GM21786 (cell line): ENCODE results near the gene ERGIC1.
A peak's percentile ranks its signal among the peaks of the same experiment; 100 is the strongest.
"Not testable (repeated sequence)": the region's sequence is repeated elsewhere in the genome, so short reads cannot be mapped to it uniquely, and the experiment has no call there.

Experiments used
- ATAC-seq: cut with Tn5 transposase; IDR thresholded peaks from one replicate; pipeline ENCODE4 v1.9.1; 2021; ENCODE audit not compliant: unreplicated experiment

Gene ERGIC1

GRCh38 chr5:172800088-172800551 lies 33.9 kb upstream of the ERGIC1 start:
- no peak for ATAC-seq

GRCh38 chr5:172801179-172801671 lies 32.8 kb upstream of the ERGIC1 start:
- no peak for ATAC-seq

DNA sequence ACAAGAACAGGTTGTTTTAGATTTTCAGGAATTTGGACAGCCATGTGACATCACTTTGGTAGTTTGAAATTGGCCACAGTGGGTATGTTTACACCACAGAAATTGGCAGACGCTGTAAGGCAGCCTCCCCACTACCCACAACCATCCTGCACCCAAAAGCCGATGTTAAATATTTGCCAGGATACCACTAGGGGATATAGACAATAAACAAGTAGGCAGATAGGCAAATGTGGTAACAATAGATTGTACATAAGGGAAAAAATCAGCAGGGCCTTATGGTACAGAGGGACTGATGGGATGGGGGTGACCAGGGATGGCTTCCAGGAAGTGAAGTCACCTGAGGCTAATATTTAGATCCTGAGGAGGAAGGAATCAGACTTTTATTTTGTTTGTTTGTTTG lies 31.9 kb upstream of the ERGIC1 start:
- ATAC-seq, result no peak

GRCh38 chr5:172802567-172803176 lies 31.4 kb upstream of the ERGIC1 start:
- ATAC-seq, result no peak

DNA sequence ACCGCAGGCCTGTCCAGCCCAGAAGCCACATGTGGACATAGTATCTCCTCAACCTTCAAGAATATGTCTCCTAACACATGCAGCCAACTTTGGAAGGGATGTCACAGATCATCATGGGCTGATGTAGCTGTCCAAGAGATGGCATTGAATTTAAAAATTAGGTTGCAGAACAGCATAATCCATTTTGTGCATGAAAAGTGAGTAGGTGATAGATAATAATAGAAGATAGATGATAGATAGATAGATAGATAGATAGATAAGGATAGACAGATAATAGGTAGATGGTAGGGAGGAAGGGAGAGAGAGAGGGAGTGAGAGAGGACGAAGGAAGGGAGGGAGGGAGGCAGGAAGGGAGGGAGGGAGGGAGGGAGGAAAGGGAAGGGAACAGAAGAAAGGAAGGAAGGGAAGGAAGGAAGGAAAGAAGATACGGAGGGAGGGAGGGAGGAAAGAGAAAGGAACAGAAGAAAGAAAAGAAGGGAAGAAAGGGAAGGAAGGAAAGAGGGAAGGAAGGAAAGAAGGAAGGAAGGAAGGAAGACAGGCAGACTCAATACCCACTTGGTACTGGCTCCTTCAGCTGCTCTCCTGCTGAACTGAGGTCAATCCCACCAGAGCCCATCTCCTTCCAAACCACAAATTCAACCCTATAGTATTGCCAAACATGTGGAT lies 28.9 kb upstream of the ERGIC1 start:
- no peak for ATAC-seq

DNA sequence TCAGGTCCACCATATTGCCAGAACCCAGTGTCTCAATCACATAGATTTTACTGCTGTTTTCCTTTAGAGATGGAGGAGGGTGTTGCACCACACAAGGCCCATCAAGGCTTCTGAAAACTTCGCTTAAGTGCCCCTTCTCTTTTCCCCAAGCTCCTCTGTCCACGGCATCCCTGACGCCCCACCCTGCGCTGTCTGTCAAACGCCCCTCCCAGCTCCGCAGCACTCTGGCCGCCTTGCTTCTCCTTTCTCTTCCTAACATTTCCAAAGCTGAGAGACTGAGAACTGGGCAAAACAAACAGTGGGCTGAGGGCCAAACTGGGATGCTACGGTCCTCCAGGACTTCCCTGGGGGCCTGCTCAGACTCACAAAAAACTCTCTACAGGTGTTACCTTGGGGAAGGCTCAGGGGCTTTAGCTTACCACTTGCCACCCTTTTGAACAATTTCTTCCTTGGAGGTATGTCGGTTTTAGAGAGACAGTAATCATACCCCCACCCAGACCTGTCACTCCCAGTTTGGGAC lies 28.3 kb upstream of the ERGIC1 start:
- no peak for ATAC-seq

DNA sequence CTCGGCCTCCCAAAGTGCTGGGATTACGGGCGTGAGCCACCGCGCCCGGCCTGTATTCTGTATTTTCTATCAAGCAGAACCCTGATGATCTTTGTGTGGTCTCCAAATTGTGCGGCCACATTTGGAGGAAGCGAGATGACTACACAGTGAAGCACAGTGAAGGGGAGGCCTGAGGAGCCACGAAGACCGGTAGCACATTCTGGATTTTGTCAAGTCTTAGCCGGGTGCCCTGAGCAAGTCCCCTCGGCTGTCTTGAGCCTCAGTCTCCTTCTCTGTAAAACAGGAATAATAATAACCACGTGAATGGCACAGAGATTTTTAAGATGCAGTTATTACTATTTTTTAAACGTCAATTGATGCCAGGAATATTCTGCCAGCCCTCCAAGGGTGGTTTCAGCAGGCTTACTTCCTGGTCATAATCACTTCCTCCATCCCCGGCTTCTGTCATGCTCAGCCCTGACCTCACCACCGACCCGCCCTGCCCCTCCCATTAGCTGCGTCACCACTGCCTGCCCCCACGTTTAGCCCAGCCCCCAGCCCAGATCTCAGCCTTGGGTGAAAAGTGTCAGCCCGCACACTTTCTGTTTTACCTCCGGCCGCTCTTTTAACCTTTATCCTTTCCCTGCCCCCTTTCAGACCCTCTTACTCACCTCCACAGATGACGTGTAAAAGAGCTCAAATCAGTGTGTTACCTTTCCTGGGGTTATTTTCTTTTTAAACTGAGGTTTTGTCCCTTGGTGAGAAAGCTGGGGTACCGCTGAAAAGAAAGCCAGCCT lies 27.0 kb upstream of the ERGIC1 start:
- ATAC-seq, result peak; percentile 98

DNA sequence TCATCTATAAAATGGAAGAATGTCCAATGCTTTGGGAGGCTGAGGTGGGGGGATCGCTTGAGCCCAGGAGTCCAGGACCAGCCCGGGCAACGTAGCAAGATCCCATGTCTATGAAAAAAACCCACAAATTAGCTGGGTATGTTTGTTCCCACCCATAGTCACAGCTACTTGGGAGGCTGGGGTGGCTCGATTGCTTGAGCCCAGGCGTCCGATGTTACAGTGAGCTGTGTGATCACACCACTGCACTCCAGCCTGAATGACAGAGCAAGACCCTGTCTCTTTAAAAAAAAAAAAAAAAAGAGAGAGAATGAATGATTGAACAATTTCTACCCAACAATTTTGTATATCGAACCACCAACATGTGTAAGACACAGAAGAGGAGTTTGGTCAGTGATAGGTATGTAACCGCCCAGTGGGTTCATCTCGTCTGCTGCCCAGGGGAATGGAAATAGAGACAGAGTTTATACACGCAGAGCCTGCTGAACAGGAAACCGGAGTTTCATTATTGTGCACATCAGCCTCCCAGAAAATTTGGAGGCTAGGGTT lies 26.2 kb upstream of the ERGIC1 start:
- no peak for ATAC-seq

GRCh38 chr5:172809774-172810173 lies 24.3 kb upstream of the ERGIC1 start:
- ATAC-seq, result no peak

- not testable (repeated sequence) for ATAC-seq
Observed at GRCh38 chr5:172810996-172811395, 23.1 kb upstream of the ERGIC1 start.

GRCh38 chr5:172815631-172816030 lies 18.4 kb upstream of the ERGIC1 start:
- no peak for ATAC-seq

DNA sequence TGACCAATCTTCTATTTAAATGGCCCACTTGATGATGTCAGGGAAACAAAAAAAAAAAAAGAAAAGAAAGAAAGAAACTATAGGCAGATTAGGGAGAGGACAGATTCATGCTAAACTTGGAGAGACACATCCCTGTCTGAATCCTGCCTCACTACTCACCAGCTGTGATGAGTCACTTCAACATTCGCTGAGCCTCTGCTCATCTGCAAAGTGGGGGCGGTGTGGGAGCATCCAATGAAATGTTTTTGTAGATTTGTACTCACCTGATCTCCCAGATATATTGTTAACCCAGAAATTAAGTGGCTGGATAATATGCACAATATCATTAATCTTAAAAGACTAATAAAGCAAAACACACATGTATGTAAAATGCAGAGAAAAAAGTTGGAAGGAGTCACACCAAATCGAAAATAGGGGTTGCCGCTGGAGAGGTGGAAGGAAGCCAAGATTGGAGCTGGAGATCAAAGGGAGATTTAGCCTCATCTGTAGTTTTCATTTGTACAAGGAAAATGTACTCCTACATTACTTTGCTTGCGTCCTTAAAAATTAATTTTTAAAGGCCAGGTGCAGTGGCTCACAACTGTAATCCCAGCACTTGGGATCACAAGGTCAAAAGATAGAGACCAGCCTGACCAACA lies 17.0 kb upstream of the ERGIC1 start:
- ATAC-seq, result no peak

DNA sequence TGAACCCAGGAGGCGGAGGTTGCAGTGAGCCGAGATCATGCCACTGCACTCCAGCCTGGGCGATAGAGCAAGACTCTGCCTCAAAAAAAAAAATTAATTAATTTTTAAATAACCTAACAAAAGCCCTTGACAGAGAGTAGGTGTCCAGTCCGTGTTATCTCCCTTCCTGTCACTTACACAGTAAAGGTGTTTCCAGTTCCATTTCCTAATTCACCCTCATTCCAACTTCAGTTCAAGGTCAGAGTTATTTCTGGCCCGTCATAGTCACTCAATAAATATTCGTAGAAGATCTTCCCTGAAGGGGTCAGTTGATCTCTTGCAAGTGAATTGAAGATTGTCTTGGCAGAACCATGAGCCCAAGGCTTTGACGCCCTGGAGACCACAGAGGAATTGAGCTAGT lies 16.4 kb upstream of the ERGIC1 start:
- no peak for ATAC-seq

DNA sequence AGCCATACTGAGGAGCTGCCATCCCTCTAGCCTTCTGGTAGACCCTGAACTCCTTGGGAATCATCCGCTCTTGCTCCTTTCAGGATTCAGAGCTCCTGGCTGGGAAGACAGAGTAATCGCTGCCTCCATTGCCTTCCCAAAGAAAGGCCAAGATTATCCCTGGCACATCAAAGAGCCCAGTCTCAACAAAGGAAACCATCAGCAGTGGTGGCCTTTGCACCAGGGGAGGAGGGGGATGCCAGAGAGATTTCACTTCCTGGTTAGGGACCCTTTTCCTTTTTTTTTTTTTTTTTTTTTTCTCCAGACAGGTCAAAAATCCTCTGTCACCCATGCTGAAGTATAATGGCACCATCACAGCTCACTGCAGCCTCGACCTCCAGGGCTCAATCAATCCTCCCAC lies 16.0 kb upstream of the ERGIC1 start:
- no peak for ATAC-seq

DNA sequence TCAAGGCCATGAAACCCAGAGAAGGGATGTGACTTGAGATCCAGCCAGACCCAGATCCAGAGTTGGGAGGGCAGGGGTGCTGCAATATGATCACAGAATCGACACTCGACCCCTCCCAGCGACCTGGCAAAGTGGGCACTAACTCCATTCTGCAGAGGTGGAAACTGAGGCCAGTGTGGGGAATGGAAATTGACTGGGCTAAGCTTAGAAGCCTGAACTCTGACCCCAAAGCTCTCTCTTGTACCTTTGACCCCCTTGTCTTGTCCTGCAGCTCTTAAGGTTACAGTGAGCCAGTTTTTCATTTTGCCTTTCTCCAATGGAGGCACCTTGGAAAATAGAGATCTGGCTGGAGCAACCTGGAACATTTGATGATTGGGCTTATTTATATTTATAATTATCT lies 14.5 kb upstream of the ERGIC1 start:
- ATAC-seq, result no peak

DNA sequence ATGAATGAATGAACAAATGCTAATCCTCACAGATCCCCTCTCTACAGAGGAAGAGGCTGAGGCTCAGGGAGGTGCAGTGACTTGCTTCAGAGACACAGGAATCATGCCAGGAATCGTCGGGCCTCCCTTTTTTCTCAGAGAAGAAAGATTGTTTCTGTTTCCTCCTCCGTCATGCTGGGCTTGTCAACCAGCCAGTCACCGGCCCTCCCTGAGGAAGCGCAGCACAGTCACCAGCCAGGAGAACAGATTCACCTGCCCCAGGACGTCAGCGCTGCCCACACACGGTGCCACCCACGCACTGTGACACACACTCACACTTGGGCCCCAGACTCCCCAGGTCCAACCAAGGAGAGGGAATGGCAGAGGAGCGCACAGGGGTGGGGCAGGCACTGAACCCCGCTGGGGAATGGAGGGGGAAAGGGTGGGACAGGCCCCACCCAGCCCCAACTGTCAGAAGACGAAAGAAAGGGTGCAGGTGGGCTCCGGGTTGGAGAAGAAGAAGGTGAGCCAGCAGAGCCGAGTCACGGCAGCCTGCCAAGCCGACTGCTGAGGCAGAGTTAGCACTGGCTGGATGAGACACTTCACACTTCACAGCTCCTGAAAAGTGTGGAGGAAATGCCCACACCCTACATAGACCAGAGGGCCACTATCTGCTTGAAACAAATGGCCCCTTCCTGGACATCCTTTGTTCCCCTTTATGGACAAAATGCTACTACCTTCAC lies 13.8 kb upstream of the ERGIC1 start:
- no peak for ATAC-seq

- ATAC-seq, result no peak
Observed at GRCh38 chr5:172821340-172821985, 12.6 kb upstream of the ERGIC1 start.

DNA sequence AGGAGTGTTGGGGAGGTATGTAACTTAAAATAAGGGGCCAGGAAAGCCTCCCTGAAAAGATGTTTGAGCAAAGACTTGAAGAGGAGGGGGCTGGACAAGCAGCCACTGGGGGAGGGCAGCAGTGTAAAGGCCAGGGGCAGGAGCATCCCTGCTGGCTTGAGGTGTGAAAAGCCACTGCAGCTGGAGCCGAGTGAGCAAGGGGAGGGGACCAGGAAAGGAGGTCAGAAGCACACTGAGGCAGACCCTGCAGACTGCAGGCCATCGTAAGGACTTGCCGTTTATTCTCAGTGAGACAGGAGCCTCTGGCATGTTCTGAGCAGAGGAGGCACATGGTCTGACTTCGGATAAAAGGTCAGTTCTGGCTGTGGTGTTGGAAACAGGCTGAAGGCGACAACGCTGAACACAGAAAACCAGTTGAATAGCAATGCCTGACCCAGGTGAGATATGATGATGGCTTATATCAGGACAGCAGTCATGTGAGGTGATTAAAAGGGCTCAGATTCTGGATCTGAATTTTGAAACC lies 10.2 kb upstream of the ERGIC1 start:
- ATAC-seq, result no peak

DNA sequence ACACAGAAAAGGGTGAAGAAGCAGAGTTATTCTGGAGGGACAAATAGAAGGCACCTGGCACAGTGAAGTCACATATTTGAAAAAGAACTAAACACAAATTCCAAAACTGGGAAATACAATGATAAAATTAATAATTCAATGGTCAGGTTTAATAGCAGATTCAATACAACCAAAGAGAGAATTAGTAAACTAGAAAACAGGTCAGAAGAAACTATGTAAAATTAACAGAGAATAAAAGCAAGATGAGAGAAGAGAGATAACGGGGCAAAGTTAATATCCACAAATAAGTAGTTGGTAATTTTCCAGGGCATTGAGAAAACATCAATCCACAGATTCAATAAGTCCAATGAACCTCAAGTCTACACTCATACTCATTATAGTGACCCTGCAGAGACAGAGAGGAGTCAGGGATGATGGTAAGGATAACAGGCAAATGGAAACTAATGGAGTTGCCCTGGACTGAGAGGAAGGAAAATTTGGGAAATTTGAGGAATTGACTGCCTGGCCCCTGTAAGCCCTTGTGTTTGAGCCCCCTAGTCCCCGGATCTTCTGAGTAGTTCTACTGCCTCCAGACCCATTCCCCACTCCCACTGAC lies 8.3 kb upstream of the ERGIC1 start:
- ATAC-seq, result no peak
